Karpas-422 (cell line): ENCODE results near the gene ECD. TPM values are rescaled to one million over a fixed set of nuclear protein-coding genes. Genes with fewer than 3 reads are reported as not detected.
A peak's percentile ranks its signal among the peaks of the same experiment; 100 is the strongest.
"Not testable (repeated sequence)": the region's sequence is repeated elsewhere in the genome, so short reads cannot be mapped to it uniquely, and the experiment has no call there.

Source experiments
- DNase-seq: peaks from one replicate; pipeline ENCODE4 v3.0.0-alpha.2; 2015
- H2AFZ ChIP-seq: fragments of 200-600 bp; sonication (generic); 2 replicates; pipeline ENCODE4 v1.6.1; 2014; ENCODE audit warnings: antibody characterized with exemption, low read length, mixed read lengths
- H3K27ac ChIP-seq: fragments of 200-600 bp; sonication (generic); 2 replicates; pipeline ENCODE4 v1.5.1; 2014; ENCODE audit warnings: mild to moderate bottlenecking, low read length, moderate library complexity
- H3K27me3 ChIP-seq: fragments of 200-600 bp; sonication (generic); 2 replicates; pipeline ENCODE4 v1.6.1; 2014; ENCODE audit warnings: low read length, mixed read lengths
- H3K36me3 ChIP-seq: fragments of 200-600 bp; sonication (generic); 2 replicates; pipeline ENCODE4 v1.6.1; 2014; ENCODE audit warnings: low read length, mixed read lengths; ENCODE audit not compliant: insufficient read depth
- H3K4me1 ChIP-seq: fragments of 200-600 bp; sonication (generic); 2 replicates; pipeline ENCODE4 v1.6.1; 2014; ENCODE audit warnings: mild to moderate bottlenecking, low read length, mixed read lengths
- H3K4me2 ChIP-seq: fragments of 200-600 bp; sonication (generic); 2 replicates; pipeline ENCODE4 v1.6.1; 2014; ENCODE audit warnings: low read length, low read depth, mild to moderate bottlenecking; ENCODE audit not compliant: poor library complexity, severe bottlenecking
- H3K4me3 ChIP-seq: fragments of 200-600 bp; sonication (generic); 2 replicates; pipeline ENCODE4 v1.5.1; 2014; ENCODE audit warnings: mild to moderate bottlenecking, antibody characterized with exemption, low read length, mixed read lengths
- H3K79me2 ChIP-seq: fragments of 200-600 bp; sonication (generic); 2 replicates; pipeline ENCODE4 v1.6.1; 2014; ENCODE audit warnings: mild to moderate bottlenecking, low read length, mixed read lengths
- H3K9ac ChIP-seq: fragments of 200-600 bp; sonication (generic); 2 replicates; pipeline ENCODE4 v1.6.0; 2014; ENCODE audit warnings: low read length
- H3K9me2 ChIP-seq: fragments of 200-600 bp; sonication (generic), shearing (Covaris generic); replicated peaks from 2 replicates; pipeline ENCODE4 v1.6.0; 2014; ENCODE audit warnings: mild to moderate bottlenecking, low read length, moderate library complexity; ENCODE audit not compliant: insufficient read depth
- H3K9me3 ChIP-seq: fragments of 300-700, 200-600 bp; sonication (generic); 2 replicates; pipeline ENCODE4 v1.6.1; 2014; ENCODE audit warnings: low read length, mixed read lengths
- H4K20me1 ChIP-seq: fragments of 200-600 bp; sonication (generic); 2 replicates; pipeline ENCODE4 v1.6.1; 2014; ENCODE audit warnings: mild to moderate bottlenecking, antibody characterized with exemption, low read length, low read depth; ENCODE audit not compliant: insufficient read depth
- total RNA-seq: library from RNA; depleted of rRNA; stranded (reverse); fragments of >200 nt; shearing (Covaris generic); gene quantifications from 2 replicates; pipeline ENCODE4 v1.2.3, GENCODE V29; 2014; ENCODE audit warnings: low replicate concordance

Gene ECD
- total RNA-seq, 1 experiment from 2014 or later = 36.8 TPM

- H3K27me3 ChIP-seq = no peaks in the 10 kb centered on the region
- DNase-seq = no peak
- no peak overlapping the region for H3K4me3 ChIP-seq
- no peak overlapping the region for H2AFZ ChIP-seq
- H3K9ac ChIP-seq = no peak overlapping the region
- no peak overlapping the region for H3K4me2 ChIP-seq
- 0 out of 2 replicates have a peak, but pooled peaks cover 6% of the 10 kb centered on the region for H3K79me2 ChIP-seq
- no peaks in the 10 kb centered on the region for H3K9me2 ChIP-seq
- peaks cover 14% of the 10 kb centered on the region; the same call in 1 of the 2 replicates for H3K36me3 ChIP-seq
- H3K27ac ChIP-seq = no peak overlapping the region
- H3K9me3 ChIP-seq = no peaks in the 10 kb centered on the region
- peaks cover 6% of the 10 kb centered on the region; the same call in 1 of the 2 replicates for H4K20me1 ChIP-seq
- H3K4me1 ChIP-seq = peaks cover 9% of the 10 kb centered on the region
Measured at GRCh38 chr10:73126343-73126742, 41.5 kb downstream of the ECD start.

GRCh38 chr10:73119952-73120351 lies 47.9 kb downstream of the ECD start:
- no peaks in the 10 kb centered on the region for H3K27me3 ChIP-seq
- no peaks in the 10 kb centered on the region for H3K9me2 ChIP-seq
- no peaks in the 10 kb centered on the region for H4K20me1 ChIP-seq
- H2AFZ ChIP-seq = no peak overlapping the region
- H3K36me3 ChIP-seq = no peaks in the 10 kb centered on the region
- no peak overlapping the region for H3K27ac ChIP-seq
- no peak for DNase-seq
- no peak overlapping the region for H3K4me3 ChIP-seq
- no peak overlapping the region for H3K9ac ChIP-seq
- H3K4me1 ChIP-seq = peaks cover 14% of the 10 kb centered on the region
- H3K79me2 ChIP-seq = no peaks in the 10 kb centered on the region
- no peak overlapping the region for H3K4me2 ChIP-seq
- no peaks in the 10 kb centered on the region for H3K9me3 ChIP-seq

DNA sequence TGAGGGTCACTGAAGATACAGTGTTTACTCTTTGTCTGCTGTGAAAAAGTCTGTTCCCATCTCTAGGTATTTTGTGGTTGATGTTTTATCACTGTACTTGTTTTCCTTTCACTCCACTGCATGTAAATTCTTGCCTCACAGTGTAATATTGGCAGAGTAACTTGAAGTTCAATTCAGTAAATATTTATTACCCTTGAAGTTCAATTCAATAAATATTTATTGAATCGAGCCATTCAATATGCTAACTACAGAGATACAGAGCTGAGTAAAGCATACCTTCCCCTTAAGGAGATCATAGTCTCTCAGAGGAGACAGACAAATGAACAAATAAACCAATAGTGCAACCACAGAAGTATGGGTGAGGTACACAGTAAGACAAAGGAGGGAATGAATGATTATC lies 48.4 kb downstream of the ECD start:
- no peaks in the 10 kb centered on the region for H3K9me3 ChIP-seq
- peaks cover 14% of the 10 kb centered on the region for H3K4me1 ChIP-seq
- H3K27me3 ChIP-seq = no peaks in the 10 kb centered on the region
- no peaks in the 10 kb centered on the region for H4K20me1 ChIP-seq
- H3K36me3 ChIP-seq = no peaks in the 10 kb centered on the region
- H3K9me2 ChIP-seq = no peaks in the 10 kb centered on the region
- no peak overlapping the region for H2AFZ ChIP-seq
- H3K4me2 ChIP-seq = no peak overlapping the region
- H3K79me2 ChIP-seq = no peaks in the 10 kb centered on the region
- no peak overlapping the region for H3K9ac ChIP-seq
- H3K27ac ChIP-seq = no peak overlapping the region
- no peak for DNase-seq
- H3K4me3 ChIP-seq = no peak overlapping the region

- Histone ChIP-seq H3K27me3 (no peaks in the 10 kb centered on the region), H3K9ac (no peak overlapping the region), H2AFZ (no peak overlapping the region), H3K4me3 (peak overlapping the region; percentile 26), H3K36me3 (no peaks in the 10 kb centered on the region), H3K4me1 (peaks cover 14% of the 10 kb centered on the region), H3K27ac (peak overlapping the region; percentile 58), H3K4me2 (peak overlapping the region; percentile 59), H3K9me2 (no peaks in the 10 kb centered on the region), H3K79me2 (no peaks in the 10 kb centered on the region), H4K20me1 (no peaks in the 10 kb centered on the region), H3K9me3 (no peaks in the 10 kb centered on the region)
- peak; percentile 83 for DNase-seq
Measured at GRCh38 chr10:73117976-73118743, 49.6 kb downstream of the ECD start.

- no peaks in the 10 kb centered on the region for H3K36me3 ChIP-seq
- H3K9ac ChIP-seq = no peak overlapping the region
- no peak for DNase-seq
- H4K20me1 ChIP-seq = no peaks in the 10 kb centered on the region
- H3K27ac ChIP-seq = no peak overlapping the region
- no peaks in the 10 kb centered on the region for H3K9me3 ChIP-seq
- H3K79me2 ChIP-seq = no peaks in the 10 kb centered on the region
- no peak overlapping the region for H3K4me2 ChIP-seq
- peaks cover 19% of the 10 kb centered on the region for H3K4me1 ChIP-seq
- H2AFZ ChIP-seq = no peak overlapping the region
- no peaks in the 10 kb centered on the region for H3K9me2 ChIP-seq
- H3K27me3 ChIP-seq = no peaks in the 10 kb centered on the region
- H3K4me3 ChIP-seq = no peak overlapping the region
Measured at GRCh38 chr10:73116017-73116416, 51.8 kb downstream of the ECD start.

GRCh38 chr10:73113551-73113950 lies 54.3 kb downstream of the ECD start:
- Histone ChIP-seq H3K4me3 (no peak overlapping the region), H4K20me1 (no peaks in the 10 kb centered on the region), H3K79me2 (no peaks in the 10 kb centered on the region), H3K36me3 (0 out of 2 replicates have a peak, but pooled peaks cover 5% of the 10 kb centered on the region), H3K9ac (no peak overlapping the region), H3K9me3 (peaks cover 6% of the 10 kb centered on the region; the same call in 1 of the 2 replicates), H3K27ac (no peak overlapping the region), H3K27me3 (no peaks in the 10 kb centered on the region), H2AFZ (no peak overlapping the region), H3K9me2 (no peaks in the 10 kb centered on the region), H3K4me2 (no peak overlapping the region), H3K4me1 (peaks cover 16% of the 10 kb centered on the region)
- no peak for DNase-seq

GRCh38 chr10:73112032-73112431 lies 55.8 kb downstream of the ECD start:
- H3K36me3 ChIP-seq, H3K4me3 ChIP-seq, H4K20me1 ChIP-seq, DNase-seq, H3K9me3 ChIP-seq, H3K4me2 ChIP-seq, H2AFZ ChIP-seq, H3K4me1 ChIP-seq, H3K9ac ChIP-seq, H3K79me2 ChIP-seq, H3K9me2 ChIP-seq, H3K27ac ChIP-seq, H3K27me3 ChIP-seq: not testable (repeated sequence)

GRCh38 chr10:73110345-73110849 lies 57.4 kb downstream of the ECD start, which contains the start of gene NUDT13:
Gene NUDT13, plus strand, starts transcription at chr10:73110455. Its CDS starts 3,911 bp downstream, at chr10:73114366.
- Histone ChIP-seq H3K79me2 (no peaks in the 10 kb centered on the region), H3K9me2 (no peaks in the 10 kb centered on the region), H3K27ac (peak within 1 kb of the TSS; percentile 61), H3K4me1 (peaks cover 5% of the 10 kb centered on the region; the same call in 1 of the 2 replicates), H3K27me3 (no peaks in the 10 kb centered on the region), H3K4me2 (peak within 1 kb of the TSS; percentile 70), H4K20me1 (no peaks in the 10 kb centered on the region), H2AFZ (peak within 1 kb of the TSS; percentile 61; the same call in 1 of the 2 replicates), H3K36me3 (0 out of 2 replicates have a peak, but pooled peaks cover 5% of the 10 kb centered on the region), H3K9ac (peak within 1 kb of the TSS; percentile 67), H3K9me3 (peaks cover 6% of the 10 kb centered on the region; the same call in 1 of the 2 replicates), H3K4me3 (peak within 1 kb of the TSS; percentile 69)
- DNase-seq = peak; percentile 76
